ENCODE data around the gene MIEF1.

MIEF1 gene

DNA sequence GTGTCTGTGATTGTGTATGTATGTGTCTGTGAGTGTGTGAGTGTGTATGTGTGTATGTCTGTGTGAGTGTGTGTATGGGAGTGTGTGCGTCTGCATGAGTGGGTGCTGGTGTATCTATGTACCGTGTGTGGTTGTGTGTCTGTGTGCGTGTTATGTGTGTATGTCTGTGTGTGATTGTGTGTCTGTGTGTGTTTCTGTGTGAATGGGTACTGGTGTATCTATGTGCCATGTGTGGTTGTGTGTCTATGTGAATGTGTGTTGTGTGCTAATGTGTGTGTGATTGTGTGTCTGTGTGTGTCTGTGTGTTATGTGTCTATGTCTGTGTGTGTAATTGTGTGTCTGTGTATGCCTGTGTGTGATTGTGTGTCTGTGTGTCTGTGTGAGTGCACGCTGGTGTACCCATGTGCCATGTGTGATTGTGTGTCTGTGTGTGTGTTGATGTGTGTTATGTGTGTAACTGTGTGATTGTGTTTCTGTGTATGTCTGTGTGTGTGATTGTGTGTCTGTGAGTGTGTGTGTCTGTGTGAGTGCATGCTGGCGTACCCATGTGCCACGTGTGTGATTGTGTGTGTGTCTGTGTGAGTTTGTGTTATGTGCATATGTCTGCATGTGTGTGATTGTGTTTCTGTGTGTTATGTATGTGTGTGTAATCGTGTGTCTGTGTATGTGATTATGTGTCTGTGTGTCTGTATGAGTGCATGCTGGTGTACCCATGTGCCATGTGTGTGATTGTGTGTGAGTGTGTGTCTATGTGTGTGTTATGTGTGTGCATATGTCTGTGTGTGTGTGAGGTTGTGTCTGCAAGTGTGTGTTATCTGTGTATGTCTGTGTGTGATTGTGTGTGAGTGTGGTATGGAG lies 61.7 kb downstream of the MIEF1 start:
- DNase-seq, result no peak

DNA sequence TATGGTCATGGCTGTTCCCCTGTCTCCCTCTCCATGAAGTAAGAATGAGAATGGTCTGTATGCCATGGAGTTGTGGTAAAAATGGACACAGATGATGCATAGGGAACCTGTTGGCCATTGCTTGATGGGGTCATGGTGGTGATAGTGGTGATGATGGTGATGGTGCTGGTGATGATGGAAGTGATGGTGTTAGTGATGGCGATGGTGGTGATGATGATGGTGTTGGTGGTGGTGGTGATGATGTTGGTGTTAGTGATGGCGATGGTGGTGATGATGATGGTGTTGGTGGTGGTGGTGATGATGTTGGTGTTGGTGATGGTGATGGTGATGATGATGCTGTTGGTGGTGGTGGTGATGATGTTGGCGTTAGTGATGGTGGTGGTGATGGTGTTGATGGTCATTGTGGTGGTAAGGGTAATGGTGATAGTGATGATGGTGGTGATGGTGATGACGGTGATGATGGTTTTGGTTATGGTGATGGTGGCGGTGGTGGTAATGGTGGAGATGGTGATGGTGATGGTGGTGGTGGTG lies 63.4 kb downstream of the MIEF1 start:
- DNase-seq, result no peak

DNA sequence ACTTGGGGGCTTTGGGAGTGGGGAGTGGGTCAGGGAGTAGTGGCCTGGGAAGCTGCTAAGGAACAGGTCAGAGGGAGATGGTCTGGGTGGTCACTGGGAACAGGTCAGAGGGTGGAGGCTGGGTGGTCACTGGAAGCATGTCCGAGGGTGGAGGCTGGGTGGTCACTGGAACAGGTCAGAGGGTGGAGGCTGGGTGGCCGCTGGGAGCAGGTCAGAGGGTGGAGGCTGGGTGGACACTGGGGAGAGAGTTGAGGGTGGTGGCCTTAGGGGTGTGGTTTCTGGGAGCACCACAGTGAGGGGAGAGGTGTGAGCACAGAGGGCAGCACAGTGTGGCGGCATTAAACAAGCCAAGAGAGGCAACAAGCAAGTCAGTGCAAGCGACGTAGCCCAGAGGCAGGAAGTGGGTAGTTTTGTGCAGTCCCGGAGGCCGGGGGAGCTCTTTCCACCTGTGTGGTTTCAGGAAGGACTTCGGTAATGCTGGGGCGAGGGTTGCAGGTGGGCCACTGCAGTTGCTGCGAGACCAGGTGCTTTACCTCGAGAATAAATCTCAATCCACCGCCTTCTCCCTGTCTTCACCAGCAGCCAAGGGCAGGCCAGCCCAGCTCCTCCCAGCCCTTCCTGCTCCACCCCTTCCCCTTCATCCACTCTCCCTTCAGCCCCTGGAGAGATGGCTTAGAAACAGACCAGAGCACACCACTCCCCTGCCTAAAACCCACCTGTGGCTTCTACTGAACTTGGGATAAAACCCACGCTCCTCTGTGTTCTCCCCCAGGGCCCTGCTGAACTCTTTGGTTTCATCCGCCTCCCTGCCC lies 65.3 kb downstream of the MIEF1 start:
- DNase-seq, result no peak

Data from hematopoietic multipotent progenitor cell treated with erythropoietin and hydrocortisone succinate and interleukin-3 and kit ligand, for 8 days (in vitro differentiated cells).